Left renal pelvis (tissue), 4 donors: ENCODE measurements around the gene PTPN7. TPM values are rescaled to one million over a fixed set of nuclear protein-coding genes. Genes with fewer than 3 reads are reported as not detected.
"Not testable (repeated sequence)": the region's sequence is repeated elsewhere in the genome, so short reads cannot be mapped to it uniquely, and the experiment has no call there.

Experiments used
- DNase-seq, 4 donors: peaks; one replicate each; pipeline ENCODE4 v3.0.0-alpha.2; 2013; ENCODE audit warnings: low read depth in 4 of 4, low spot score in 3 of 4
- polyA plus RNA-seq, 4 donors: library from polyadenylated mRNA; unstranded; fragments of 120-200 nt; gene quantifications; one replicate each; pipeline ENCODE4 v1.2.1, GENCODE V29; 2013; ENCODE audit not compliant: insufficient read length in 4 of 4

The PTPN7 gene
- polyA plus RNA-seq, 4 donors: 0.69 to 1.8 (median 0.83) TPM

DNA sequence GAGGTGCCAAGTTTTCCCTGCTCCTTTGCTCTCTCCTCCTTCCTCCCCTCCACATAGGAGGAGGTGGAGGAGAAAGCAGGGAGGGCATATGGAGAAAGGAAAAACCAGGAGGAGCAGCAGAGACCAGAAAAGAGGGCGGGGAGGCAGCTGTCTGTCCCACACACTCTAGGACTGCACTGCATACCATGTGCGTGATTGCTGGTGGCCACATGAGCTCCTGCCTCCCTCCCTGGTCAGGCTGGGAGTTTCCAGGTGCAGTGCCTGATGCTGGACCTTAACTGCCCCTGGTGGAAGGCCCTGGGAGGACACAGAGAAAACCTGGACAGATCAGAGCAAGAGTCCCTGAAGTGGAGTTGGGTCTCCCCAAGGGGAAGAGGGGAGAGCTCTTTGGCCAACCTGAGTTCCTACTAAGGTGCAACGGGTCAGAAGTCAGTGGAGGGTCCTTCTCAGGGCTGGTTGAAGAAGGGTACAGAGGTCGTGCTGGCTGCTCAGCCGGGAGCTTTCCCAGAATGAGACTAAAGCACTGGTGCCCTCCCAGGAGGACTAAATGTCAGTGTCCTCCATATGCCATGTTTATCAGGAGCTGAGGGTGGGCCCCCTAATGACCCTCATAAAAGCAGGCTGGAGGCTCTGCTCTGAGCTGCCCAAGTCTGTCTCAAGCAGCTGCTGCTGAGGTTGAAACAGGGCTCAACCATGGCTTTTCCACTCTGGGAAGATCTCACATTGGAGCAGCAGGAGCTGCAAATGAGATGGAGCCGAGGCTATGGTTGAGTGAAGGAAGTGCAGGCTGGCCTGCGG is 29.7 kb upstream of the PTPN7 start:
- no peak for DNase-seq

DNA sequence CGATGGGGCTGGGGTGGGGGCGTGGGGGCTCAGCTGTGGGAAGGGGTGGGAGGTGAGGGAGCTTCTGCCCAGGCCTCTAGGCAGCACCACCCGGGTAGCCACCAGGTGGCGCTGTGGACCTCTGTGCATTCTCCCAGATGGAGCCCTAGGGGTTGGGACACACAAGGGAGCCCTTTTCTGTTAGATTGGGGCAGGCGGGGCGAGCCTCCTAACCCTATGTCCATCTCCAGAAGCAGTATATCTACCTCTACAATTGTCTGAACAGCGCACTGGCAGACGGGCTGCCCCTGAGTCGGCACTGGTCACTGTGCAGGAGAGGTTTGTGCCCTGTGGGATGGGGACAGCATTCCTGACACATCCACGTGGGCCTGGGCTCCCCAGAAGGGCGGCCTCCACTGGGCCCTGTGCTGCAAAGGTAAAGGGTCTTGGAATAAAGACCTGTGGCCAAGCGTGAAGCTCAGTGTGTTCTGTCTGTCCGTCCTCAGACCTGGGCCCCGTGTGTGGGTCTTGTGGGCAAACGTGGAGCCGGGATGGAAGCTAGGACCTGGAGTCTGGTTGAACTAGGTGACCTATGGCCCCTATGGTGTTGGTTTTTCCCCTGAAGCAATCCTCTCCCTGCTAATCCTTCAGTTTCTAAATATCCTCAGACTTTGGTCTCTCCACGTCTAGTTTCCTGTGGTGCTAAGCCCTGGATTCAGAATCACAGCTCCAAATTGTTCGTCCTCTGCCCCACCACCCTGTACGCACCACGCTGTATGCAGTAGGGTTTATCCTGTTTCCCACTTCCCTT is 28.8 kb upstream of the PTPN7 start:
- no peak for DNase-seq

DNA sequence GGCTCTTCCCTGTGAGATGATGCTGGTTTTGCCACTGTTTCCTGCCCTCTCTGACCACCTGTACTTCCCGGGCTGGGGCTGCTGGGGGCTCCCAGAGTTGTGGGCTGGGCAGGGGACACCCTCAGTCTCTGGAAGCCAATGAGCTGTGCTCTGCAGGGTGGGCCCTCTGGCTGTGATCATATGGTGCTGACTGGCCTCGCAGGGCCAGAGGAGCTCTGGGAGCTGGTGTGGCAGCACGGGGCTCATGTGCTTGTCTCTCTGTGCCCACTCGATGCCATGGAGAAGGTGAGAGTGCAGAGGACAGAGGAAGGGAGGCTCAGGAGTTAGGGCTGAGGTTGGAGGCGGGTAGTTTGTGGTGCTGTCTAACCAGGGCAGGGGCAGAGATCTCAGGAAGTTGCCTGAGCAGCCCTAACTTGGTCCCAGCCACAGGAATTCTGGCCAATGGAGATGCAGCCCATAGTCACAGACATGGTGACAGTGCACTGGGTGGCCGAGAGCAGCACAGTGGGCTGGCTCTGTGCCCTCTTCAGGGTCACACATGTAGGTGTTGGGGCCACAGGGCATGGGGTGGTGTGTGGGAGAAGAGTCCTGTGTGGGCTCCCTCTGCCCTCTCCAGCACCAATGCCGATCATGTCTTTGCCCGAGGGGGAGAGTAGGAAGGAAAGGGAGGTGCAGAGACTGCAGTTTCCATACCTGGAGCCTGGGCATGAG is 27.4 kb upstream of the PTPN7 start:
- DNase-seq: no peak

DNA sequence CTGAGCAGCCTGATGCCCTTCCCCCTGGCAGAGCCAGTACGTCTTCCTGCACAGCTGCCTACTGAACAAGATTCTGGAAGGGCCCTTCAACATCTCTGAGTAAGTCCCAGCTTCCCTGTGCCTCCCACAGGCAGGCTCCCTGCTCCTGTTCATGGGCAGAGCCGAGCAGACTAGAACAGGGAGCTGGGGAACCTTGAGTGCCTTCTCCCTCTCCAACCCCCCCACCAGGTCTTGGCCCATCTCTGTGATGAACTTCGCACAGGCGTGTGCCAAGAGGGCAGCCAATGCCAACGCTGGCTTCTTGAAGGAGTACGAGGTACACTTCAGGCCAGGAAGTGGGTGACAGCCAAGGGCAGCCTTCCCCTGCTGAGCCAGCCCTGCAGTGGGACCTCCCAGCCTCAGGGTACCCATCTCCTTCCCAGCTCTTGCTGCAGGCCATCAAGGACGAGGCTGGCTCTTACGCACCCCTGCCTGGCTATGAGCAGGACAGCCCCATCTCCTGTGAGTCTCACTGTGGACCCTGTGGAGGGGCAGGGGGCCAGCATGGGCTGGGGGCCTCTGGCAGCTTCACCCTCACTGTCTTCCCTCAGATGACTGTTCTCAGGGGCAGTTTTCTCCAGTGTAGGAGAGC is 26.8 kb upstream of the PTPN7 start:
- DNase-seq: no peak

DNA sequence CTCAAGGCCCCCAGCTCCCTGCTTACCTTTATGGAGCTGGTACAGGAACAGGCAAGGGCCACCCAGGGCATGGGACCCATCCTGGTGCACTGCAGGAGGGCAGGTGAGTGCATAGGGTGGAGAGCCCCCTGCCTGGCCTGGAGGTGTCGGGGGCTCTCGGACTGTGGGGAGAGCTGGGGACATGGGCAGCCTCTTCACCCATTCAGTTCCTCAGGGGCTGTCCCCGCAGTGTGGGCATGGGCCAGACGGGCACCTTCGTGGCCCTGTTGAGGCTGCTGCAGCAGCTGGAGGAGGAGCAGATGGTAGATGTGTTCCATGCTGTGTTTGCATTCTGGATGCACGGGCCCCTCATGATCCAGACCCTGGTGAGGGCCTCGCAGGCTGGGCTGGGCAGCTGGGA is 25.9 kb upstream of the PTPN7 start:
- DNase-seq: no peak

DNA sequence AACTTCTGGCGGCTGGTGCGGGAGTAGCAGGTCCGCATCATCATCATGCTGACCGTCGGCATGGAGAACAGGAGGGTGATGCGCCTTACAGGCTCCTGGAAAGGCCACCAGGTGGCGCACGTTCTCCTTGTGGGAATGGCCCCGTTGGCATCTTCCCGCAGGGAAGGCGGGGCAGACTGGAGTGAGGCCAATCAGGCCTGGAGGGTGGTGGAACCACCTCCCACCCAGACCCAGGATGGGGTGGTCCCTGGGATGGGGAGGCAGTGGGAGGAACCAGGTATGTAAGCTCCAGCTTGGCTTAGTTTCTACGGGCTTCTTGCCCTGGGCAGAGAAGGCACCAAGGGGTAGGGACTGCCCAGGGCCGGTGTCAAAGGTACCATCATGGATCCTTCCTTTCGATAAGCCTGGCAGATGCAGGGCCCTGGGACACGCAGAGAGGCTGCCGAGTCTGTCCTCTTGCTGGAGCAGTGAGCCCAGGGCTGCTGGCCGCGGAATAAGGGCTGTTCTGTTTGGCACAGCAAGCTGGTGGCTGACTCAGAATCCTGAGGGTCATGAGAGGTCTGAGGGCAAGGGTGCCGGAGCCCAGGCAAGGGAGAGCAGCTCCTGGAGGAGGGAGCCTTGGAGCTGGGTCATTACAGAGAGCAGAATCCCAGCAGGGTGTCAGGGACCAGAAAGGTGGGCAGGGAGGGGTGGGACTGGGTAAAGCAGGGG is 24.5 kb upstream of the PTPN7 start:
- peak; percentile 39 to 81 (median 66) for DNase-seq

DNA sequence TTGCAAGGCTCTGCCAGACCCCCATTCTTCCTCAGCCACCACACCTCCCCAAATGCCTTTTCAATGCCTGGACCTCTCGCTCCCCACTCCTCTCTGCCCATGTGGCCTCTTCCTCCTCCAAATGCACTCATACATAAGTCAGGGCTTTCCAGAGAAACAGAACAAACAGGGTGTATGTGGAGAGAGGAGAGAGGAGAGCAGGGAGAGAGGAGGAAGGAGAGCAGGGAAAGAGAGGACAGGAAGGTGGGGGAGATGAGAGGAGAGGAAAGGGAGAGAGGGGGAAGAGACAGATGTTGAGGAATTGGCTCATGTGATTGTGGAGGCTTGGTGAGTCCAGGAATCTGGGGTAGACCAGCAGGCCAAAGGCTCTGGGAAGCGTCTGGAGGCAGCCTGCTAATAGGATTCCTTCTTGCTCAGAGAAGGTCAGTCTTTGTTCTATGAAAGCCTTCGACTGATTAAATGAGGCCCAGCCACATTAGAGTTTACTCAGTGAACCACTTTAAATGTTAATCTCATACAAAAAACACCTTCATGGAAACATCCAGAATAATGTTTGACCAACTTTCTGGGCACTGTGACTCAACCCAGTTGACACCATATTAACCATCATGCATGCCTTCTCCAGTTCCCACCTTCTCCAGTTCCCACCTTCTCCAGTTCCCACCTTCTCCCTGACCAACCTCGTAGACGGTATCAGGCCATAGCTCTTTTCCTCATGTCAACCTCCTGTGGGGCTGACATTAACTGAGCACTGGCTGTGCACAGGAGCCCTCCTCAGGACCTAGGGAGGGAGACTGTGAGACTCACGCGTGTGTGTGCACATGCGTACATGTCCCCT is 21.9 kb upstream of the PTPN7 start:
- no peak for DNase-seq

DNA sequence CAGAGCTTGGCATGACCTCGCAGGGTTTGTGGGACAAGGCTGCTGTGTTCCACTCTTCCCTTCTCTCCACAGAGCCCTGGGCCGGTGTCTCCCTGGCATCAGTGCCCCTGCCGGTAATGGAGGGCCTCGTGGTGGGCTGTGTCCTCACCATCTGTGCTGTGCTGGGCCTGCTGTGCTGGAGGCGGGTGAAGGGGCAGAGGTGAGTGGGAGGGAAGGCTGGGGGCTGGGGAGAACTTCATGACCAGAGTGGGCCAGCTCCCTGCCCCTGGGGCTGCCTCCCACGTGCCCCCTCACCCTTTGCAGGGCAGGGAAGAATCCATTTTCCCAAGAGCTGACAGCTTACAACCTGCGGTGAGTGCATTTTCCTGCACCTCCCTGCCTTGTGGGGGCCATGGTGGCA is 21.2 kb upstream of the PTPN7 start:
- no peak for DNase-seq

DNA sequence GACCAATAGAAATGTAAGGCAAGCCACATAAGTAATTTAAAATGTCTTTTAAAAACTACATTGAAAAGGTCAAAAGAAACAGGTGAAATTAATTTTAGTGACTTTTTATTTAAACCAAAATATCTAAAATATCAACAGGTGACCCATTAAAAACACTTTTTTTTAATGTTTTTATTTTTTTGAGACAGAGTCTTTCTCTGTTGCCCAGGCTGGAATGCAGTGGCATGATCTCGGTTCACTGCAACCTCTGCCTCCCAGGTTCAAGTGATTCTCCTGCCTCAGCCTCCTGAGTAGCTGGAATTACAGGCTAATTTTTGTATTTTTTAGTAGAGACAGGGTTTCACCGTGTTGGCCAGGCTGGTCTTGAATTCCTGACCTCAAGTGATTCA is 20.3 kb upstream of the PTPN7 start:
- not testable (repeated sequence) for DNase-seq

DNA sequence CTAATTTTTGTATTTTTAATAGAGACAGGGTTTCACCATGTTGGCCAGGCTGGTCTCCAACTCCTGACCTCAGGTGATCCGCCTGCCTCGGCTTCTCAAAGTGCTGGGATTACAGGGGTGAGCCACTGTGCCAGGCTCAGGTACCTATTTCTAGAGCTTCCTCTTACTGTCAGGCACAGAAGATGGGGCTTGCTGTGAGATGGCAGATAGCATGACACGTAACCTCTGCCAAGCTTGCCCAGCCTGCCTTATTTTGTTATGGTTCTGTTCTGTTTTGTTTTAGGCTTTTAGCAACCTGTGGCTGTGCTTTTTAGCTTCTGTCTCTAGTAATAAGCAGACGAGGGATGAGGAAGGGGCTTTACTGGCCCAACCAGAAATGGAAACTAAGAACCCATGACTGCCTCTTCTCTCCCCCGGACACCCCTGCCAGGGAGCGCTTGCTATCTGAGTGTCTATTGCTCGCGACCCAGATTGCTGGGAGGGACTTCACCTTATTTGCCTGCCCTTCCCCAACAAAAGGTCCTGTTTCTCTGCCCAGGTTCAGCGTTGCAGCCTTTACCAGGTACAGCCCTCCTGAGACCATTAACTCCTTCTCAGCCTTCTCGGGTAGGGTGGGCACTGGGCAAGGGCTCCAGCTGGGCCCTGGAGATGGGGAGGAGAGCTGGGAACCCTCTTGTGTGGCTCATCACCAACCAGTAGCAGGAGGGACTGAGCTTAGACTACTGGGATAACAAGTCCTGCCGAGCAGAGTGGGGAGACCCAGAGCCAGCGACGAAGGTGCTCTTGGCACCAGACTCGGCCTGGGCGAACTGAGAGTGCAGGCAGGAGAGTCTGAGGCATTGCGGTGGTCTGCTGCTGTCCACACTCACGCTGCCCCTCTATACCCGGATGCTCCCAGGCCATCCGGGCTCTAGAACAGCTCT is 19.7 kb upstream of the PTPN7 start:
- no peak for DNase-seq

DNA sequence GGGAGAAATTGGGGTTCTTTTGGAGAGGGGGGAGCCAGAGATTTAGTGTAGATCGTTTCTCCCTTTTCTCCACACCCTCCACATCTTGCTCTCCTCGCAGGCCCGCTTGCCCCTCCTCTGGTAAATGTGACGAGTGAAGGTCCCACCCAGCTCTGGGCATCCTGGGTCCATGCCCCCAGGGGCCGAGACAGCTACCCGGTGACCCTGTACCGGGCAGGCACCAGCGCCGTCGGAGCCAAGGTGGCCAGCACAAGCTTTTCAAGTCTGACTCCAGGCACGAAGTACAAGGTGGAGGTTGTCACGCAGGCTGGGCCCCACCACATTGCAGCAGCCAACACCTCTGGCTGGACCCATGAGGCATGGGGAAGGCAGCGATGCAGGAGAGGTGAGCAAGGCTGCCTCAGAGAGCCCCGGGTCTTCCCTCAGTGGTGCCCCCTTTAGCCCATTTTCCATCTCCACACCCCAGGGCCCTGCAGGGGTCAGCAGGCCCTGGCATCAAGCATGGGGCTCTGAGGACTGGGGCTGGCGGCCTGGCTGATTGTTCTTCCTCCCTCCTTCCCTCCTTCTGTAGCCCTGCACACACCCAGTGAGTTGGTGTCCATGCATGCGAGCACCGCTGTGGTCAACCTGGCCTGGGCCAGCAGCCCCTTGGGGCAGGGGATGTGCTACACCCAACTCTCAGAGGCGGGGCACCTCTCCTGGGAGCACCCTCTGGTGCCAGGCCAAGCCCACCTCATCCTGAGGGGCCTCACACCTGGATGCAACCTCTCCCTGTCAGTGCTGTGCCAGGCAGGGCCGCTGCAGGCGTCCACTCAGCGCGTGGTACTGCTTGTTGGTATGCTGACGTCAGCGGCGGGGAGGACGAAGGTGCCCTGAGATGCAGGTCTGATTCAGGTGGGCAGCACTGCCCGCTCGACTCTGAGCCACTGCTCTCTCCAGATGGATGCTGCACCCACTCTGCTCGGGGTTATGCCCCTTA is 16.8 kb upstream of the PTPN7 start:
- no peak for DNase-seq

DNA sequence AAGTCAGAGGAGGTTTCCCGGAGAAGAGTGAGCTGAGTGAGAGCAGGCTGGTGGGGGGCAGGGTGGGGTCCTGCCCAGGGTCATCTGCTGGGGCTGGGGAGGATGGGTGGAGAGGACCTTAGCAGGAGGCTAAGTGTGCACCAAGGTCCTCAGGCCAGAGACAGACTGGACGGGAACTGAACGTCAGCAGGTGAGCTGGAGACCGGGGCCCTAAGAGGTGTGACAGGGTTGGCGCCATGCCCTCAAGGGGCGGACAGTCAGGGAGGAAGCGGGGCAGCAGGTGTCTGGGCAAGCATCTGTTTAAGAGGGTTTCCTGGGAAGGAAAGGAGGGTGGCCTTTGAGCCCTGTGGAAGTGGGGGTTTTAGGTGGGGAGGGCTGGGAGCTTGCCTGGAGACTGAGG is 13.6 kb upstream of the PTPN7 start:
- DNase-seq: no peak

DNA sequence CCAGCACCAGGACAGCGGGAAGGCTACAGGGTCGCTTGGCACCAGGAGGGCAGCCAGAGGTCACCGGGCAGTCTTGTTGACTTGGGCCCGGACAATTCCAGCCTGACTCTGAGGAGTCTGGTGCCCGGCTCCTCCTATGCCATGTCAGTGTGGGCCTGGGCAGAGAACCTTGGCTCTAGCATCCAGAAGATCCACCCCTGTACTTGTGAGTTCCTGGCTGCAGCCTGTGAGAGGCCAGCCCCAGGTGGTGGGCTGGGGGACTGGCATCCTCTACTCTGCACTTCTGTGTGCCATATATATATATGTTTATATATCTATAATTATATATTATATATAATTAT is 11.6 kb upstream of the PTPN7 start:
- DNase-seq: no peak

DNA sequence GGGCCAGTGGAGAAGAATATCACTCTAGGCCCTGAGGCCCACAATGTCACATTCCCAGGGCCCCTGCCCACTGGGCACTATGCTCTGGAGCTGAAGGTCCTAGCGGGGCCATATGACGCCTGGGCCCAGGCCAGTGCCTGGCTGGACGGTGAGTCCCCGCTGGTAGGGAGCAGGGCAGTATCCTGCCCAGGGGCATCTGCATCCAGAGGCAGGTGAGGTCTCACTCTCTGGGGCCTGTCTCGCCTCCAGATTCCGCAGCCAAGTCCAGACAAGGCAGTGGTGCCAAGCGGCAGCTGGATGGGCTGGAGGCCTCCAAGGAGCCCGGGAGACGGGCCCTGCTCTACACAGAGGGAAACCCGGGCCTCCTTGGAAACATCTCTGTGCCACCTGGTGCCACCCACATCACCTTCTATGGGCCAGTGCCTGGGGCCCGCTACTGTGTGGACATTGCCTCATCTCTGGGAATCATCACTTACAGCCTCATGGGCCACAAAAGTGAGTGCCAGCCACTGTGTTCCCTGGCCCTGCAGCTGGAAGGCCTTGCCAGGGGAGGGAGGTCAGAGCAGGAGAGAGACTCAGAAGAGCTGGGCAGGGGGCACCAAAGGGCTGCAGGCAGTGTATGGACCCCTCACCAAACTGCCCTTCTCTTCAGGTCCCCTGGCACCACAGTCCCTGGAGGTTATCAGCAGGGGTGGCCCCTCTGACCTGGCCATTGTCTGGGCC is 11.1 kb upstream of the PTPN7 start:
- DNase-seq: no peak

DNA sequence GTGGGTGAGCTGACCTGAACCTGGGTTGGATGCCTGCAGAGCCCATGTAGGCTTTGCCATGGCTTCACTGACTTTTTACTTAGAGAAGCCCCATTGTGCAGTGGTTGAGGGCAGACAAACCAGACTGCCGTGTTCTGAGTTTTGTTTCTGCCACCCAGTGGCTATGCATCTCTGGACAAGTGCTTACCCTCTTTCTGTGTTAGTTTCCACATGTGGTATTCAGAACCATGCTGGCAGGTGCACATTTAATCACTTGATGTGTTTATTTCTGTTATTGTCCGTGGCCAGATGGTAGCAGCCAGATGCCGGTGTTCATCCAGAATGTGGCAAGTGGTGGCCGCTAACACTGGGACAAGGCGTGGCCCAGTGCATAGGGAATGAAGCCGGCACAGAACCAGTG is 10.3 kb upstream of the PTPN7 start:
- no peak for DNase-seq

DNA sequence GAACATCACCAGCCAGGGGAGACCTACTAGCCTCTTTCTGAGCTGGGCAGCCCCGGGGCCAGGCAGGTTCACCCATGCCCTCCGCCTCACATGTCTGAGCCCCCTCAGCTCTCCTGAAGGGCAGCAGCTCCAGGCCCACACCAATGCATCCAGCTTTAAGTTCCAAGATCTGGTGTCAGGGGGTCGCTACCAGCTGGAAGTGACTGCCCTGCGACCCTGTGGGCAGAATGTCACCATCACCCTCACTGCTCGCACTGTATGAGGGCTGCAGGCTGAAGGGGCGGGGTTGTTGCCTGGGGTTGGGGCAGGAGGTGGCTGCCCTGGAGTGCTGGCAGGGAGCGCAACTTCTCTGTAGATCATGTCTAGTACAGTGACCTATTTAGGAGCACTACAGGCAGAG is 8.5 kb upstream of the PTPN7 start:
- no peak for DNase-seq
